ENCODE results near the gene TESK1.
"Not testable (repeated sequence)": the region's sequence is repeated elsewhere in the genome, so short reads cannot be mapped to it uniquely, and the experiment has no call there.

The TESK1 gene

DNA sequence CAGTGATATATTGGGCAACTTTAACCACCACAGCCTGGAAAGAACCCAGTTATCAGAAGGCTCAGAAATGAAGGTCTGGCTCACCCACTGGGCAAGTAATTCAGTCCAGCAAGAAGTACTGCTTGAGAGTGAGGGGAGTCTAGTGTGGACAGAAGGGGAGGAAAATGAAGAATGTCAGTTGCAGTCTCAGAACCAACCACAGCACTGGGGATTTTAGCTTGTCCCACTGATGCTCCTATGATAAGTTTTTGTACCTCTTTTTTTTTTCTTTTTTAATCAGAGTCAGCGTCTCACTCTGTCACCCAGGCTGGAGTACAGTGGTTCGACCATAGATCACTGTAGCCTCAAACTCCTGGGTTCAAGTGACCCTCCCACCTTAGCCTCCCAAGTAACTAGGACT is 22.5 kb downstream of the TESK1 start:
- H3K9me3 ChIP-seq, result no peaks in the 10 kb centered on the region
- no peaks in the 10 kb centered on the region for H3K27me3 ChIP-seq
- H3K36me3 ChIP-seq, result no peaks in the 10 kb centered on the region
- H3K27ac ChIP-seq, result no peak overlapping the region
- no peak overlapping the region for H3K4me3 ChIP-seq (ENCODE audit: low read depth in 1 of 2, low read length in 1 of 2)
- TF ChIP-seq, protein P1, sequence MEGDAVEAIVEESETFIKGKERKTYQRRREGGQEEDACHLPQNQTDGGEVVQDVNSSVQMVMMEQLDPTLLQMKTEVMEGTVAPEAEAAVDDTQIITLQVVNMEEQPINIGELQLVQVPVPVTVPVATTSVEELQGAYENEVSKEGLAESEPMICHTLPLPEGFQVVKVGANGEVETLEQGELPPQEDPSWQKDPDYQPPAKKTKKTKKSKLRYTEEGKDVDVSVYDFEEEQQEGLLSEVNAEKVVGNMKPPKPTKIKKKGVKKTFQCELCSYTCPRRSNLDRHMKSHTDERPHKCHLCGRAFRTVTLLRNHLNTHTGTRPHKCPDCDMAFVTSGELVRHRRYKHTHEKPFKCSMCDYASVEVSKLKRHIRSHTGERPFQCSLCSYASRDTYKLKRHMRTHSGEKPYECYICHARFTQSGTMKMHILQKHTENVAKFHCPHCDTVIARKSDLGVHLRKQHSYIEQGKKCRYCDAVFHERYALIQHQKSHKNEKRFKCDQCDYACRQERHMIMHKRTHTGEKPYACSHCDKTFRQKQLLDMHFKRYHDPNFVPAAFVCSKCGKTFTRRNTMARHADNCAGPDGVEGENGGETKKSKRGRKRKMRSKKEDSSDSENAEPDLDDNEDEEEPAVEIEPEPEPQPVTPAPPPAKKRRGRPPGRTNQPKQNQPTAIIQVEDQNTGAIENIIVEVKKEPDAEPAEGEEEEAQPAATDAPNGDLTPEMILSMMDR (IDR thresholded peaks at IDR 0.05), result no peak
- no peaks in the 10 kb centered on the region for H3K4me1 ChIP-seq (ENCODE audit: control insufficient read depth in 1 of 2, insufficient read depth in 1 of 2, low read depth in 1 of 2, low read length in 1 of 2)

DNA sequence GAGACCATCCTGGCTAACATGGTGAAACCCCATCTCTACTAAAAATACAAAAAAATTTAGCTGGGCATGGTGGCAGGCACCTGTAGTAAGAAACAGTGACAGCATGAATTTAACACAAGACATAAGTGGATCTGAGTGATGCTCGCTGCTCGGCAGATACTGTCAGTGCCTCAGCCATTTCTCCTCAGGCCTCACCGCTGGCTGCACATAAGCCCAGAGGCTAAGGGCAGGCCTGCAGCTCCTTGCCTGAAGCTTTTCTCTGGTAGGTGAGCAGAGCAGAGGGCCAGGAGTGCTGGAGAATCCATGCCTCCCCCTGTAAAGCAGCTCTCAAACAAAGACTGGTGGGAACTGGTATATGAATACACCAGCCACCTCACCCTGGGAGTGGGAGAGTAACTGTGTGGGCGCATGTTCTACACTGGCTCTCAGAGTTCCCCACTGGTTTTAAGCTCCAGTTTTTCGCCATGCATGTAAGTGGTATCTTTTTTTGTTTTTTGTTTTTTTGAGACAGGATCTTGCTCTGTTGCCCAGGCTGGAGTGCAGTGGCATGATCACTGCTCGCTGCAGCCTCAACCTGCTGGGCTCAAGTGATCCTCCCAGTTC is 23.4 kb downstream of the TESK1 start:
- TF ChIP-seq, protein P1 (IDR thresholded peaks at IDR 0.05), result no peak
- Histone ChIP-seq H3K4me3 (ENCODE audit: low read depth in 1 of 2, low read length in 1 of 2) (no peak overlapping the region), H3K4me1 (ENCODE audit: control insufficient read depth in 1 of 2, insufficient read depth in 1 of 2, low read depth in 1 of 2, low read length in 1 of 2) (no peaks in the 10 kb centered on the region), H3K27me3 (no peaks in the 10 kb centered on the region), H3K9me3 (no peaks in the 10 kb centered on the region), H3K36me3 (no peaks in the 10 kb centered on the region), H3K27ac (no peak overlapping the region)

DNA sequence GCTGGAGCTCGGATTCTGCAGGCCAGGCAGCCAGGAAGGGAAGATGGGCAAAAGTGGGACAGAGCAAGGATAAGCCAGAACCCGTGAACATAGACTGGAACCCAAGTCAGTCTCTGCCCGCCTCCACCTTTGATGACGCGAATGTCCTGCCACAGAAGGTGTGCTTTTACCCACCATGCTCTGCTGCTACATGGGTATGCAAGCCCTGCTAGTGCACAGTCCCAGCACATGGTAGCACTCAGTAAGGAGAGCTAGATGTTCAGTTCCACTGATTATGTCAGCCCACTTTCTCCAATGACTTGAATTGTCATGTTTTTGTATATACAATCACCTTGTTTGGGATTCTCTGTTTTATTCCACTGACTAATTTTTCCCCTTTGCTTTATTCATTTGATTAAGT is 24.5 kb downstream of the TESK1 start:
- Histone ChIP-seq H3K27ac (no peak overlapping the region), H3K9me3 (no peaks in the 10 kb centered on the region), H3K4me3 (ENCODE audit: low read depth in 1 of 2, low read length in 1 of 2) (no peak overlapping the region), H3K4me1 (ENCODE audit: control insufficient read depth in 1 of 2, insufficient read depth in 1 of 2, low read depth in 1 of 2, low read length in 1 of 2) (no peaks in the 10 kb centered on the region), H3K27me3 (no peaks in the 10 kb centered on the region), H3K36me3 (no peaks in the 10 kb centered on the region)
- TF ChIP-seq, protein P1 (IDR thresholded peaks at IDR 0.05), result no peak

DNA sequence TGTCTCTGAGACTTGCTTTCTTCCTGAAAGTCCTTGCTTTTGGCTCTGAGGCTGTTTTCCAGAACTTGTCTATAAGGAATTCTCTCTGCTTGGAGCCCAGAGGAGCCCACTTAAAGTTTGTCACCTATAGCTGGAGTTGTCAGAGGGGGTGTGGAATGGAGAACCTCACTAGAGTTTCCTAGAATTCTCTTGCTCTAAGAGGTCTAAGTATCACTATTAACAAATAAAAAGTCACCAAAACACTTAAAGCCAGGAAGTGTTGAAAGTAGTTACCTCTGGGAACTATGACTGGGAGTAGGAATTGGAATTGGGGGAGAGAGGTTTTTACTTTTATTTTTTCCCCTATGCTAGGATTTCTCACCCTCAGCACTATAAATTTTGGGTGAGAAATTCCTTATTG is 30.7 kb downstream of the TESK1 start:
- Histone ChIP-seq H3K27me3 (no peaks in the 10 kb centered on the region), H3K4me1 (ENCODE audit: control insufficient read depth in 1 of 2, insufficient read depth in 1 of 2, low read depth in 1 of 2, low read length in 1 of 2) (peaks cover 0 to 8% of the 10 kb centered on the region in 2 experiments), H3K27ac (no peak overlapping the region), H3K4me3 (ENCODE audit: low read depth in 1 of 2, low read length in 1 of 2) (no peak overlapping the region), H3K36me3 (no peaks in the 10 kb centered on the region), H3K9me3 (no peaks in the 10 kb centered on the region)
- TF ChIP-seq, protein P1 (IDR thresholded peaks at IDR 0.05), result no peak

DNA sequence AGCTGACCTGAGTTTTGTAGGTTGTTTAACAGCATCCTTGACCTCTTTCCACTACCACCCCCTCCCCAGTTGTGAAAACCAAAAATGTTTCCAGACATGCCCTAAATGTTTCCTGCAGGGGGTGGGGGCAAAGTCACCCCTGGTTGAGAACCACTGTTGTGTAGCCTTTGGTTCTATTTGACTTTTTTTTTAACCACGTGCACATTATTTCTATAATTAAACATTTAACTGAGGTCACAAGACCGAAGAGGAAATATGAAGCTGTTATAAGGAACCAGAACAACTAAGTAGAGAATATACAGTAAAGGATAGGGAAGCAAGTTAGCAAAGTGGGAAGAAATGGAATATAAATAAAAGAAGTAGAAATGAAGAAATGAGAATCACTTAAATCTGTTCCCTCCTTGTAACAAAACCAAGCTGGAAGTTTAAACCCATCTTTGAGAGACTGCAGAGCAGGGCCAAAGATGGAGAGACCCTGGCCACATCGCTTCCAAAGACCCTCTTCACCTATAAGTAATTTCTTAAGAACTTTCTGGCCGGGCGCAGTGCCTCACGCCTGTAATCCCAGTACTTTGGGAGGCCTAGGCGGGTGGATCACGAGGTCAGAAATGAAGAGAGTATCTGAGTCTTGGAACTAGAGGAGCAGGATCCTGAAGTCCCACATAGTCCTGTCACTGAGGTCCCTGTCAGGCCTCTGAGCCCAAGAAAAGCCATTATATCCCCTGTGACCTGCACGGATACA is 31.2 kb downstream of the TESK1 start:
- TF ChIP-seq, protein P1 (IDR thresholded peaks at IDR 0.05), result no peak
- H3K9me3 ChIP-seq, result no peaks in the 10 kb centered on the region
- H3K27ac ChIP-seq, result no peak overlapping the region
- no peaks in the 10 kb centered on the region for H3K27me3 ChIP-seq
- H3K4me3 ChIP-seq (ENCODE audit: low read depth in 1 of 2, low read length in 1 of 2), result no peak overlapping the region
- no peaks in the 10 kb centered on the region for H3K36me3 ChIP-seq
- peaks cover under 1 to 13% of the 10 kb centered on the region in 2 experiments for H3K4me1 ChIP-seq (ENCODE audit: control insufficient read depth in 1 of 2, insufficient read depth in 1 of 2, low read depth in 1 of 2, low read length in 1 of 2)

DNA sequence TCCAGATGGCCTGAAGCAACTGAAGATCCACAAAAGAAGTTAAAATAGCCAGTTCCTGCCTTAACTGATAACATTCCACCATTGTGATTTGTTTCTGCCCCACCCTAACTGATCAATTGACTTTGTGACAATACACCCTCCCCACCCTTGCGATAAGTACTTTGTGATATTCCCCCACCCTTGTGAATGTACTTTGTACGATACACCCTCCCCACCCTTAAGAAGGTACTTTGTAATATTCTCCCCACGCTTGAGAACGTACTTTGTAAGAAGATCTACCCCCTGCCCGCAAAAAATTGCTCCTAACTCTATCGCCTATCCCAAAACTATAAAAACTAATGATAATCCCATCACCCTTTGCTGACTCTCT is 31.8 kb downstream of the TESK1 start:
- not testable (repeated sequence) for H3K9me3 ChIP-seq; H3K27me3 ChIP-seq; H3K27ac ChIP-seq; H3K4me3 ChIP-seq (ENCODE audit: low read depth in 1 of 2, low read length in 1 of 2); H3K36me3 ChIP-seq
- H3K4me1 ChIP-seq (ENCODE audit: control insufficient read depth in 1 of 2, insufficient read depth in 1 of 2, low read depth in 1 of 2, low read length in 1 of 2), result peaks cover 4 to 18% of the 10 kb centered on the region in 2 experiments

DNA sequence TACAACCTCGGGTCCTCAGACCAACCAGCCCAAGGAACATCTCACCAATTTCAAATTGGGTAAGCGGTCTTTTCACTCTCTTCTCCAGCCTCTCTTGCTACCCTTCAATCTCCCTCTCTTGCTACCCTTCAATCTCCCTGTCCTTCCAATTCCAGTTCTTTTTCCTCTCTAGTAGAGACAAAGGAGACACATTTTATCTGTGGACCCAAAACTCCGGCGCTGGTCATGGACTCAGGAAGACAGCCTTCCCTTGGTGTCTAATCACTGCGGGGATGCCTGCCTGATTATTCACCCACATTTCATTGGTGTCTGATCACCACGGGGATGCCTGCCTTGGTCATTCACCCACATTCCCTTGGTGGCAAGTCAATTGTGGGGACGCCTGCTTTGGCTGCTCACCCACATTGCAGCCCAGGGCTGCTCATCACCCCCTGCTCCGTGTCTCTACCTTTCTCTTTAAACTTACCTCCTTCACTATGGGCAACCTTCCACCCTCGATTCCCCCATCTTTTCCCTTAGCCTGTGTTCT is 32.4 kb downstream of the TESK1 start:
- H3K27me3 ChIP-seq; H3K4me3 ChIP-seq (ENCODE audit: low read depth in 1 of 2, low read length in 1 of 2); H3K9me3 ChIP-seq; H3K27ac ChIP-seq; H3K36me3 ChIP-seq: not testable (repeated sequence)
- peaks cover 4 to 21% of the 10 kb centered on the region in 2 experiments for H3K4me1 ChIP-seq (ENCODE audit: control insufficient read depth in 1 of 2, insufficient read depth in 1 of 2, low read depth in 1 of 2, low read length in 1 of 2)

DNA sequence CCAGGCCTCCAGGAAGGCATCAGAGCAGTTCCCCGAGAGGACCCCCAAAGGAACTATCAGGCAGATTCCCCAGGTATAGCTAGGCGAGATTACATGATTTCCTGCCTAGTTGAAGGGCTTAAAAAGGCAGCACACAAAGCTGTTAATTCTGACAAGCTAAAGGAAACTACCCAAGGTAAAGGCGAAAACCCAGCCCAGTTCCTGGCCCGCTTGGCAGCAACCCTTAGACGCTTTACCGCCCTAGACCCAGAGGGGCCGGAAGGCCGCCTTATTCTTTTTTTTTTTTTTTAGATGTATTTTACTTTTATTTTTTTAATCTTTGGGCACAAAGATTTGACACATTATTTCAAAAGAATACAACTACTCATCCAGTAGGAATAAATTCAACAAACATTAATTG is 33.7 kb downstream of the TESK1 start:
- not testable (repeated sequence) for H3K27ac ChIP-seq; H3K4me3 ChIP-seq (ENCODE audit: low read depth in 1 of 2, low read length in 1 of 2); H3K9me3 ChIP-seq; H3K36me3 ChIP-seq; H3K27me3 ChIP-seq
- peaks cover 4 to 21% of the 10 kb centered on the region in 2 experiments for H3K4me1 ChIP-seq (ENCODE audit: control insufficient read depth in 1 of 2, insufficient read depth in 1 of 2, low read depth in 1 of 2, low read length in 1 of 2)

DNA sequence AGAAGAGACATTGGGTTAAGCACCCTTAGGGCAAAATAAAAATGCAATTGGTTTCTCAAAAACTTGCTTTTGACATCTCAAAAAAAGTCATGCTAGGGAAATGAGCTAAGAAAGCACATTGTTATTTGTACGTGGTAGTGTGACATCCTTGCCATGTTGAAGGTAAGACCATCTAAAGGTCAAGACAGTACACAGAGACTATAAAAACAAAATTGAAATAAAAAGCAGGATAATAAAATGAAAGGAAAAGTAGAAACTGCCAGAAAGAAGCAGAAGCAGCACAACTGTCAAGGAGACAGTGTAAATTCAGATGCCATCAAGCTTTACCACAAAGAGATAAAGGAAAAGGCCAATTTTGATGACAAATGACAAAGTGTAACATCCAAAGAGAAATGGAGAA is 34.2 kb downstream of the TESK1 start:
- H3K27me3 ChIP-seq; H3K4me3 ChIP-seq (ENCODE audit: low read depth in 1 of 2, low read length in 1 of 2); H3K27ac ChIP-seq; H3K36me3 ChIP-seq; H3K9me3 ChIP-seq: not testable (repeated sequence)
- peaks cover 4 to 21% of the 10 kb centered on the region in 2 experiments for H3K4me1 ChIP-seq (ENCODE audit: control insufficient read depth in 1 of 2, insufficient read depth in 1 of 2, low read depth in 1 of 2, low read length in 1 of 2)
